Activated CD4-positive, alpha-beta T cell treated with anti-CD3 and anti-CD28 coated beads for 1 hour (primary cell): ENCODE measurements around the gene GDI2.
A peak's percentile ranks its signal among the peaks of the same experiment; 100 is the strongest.
"Not testable (repeated sequence)": the region's sequence is repeated elsewhere in the genome, so short reads cannot be mapped to it uniquely, and the experiment has no call there.

Experiments
- DNase-seq: peaks from one replicate; pipeline ENCODE4 v3.0.0-alpha.2; 2020

GDI2 gene

DNA sequence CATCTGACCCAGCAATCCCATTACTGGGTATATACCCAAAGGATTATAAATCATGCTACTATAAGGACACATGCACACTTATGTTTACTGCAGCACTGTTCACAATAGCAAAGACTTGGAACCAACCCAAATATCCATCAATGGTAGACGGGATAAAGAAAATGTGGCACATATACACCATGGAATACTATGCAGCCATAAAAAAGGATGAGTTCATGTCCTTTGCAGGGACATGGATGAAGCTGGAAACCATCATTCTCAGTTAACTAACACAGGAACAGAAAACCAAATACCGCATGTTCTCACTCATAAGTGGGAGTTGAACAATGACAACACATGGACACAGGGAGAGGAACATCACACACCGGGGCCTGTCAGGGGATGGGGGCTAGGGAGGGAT, 35.5 kb downstream of the GDI2 start:
- not testable (repeated sequence) for DNase-seq

DNA sequence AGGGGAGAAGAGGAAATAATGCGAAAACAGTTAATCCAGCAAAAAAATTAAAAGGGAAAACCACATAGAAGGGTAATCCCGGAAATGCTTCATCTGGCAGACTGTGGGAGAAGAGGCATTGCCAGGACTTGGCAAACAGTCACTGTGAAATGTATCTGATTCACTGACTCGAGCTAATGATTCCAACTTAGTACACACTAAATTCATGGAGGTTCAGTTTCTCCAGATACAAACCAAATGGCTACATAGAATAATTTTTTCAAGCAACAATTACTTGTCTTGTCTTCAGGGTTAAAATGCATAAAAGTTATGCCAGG, 36.4 kb downstream of the GDI2 start:
- DNase-seq = no peak

DNA sequence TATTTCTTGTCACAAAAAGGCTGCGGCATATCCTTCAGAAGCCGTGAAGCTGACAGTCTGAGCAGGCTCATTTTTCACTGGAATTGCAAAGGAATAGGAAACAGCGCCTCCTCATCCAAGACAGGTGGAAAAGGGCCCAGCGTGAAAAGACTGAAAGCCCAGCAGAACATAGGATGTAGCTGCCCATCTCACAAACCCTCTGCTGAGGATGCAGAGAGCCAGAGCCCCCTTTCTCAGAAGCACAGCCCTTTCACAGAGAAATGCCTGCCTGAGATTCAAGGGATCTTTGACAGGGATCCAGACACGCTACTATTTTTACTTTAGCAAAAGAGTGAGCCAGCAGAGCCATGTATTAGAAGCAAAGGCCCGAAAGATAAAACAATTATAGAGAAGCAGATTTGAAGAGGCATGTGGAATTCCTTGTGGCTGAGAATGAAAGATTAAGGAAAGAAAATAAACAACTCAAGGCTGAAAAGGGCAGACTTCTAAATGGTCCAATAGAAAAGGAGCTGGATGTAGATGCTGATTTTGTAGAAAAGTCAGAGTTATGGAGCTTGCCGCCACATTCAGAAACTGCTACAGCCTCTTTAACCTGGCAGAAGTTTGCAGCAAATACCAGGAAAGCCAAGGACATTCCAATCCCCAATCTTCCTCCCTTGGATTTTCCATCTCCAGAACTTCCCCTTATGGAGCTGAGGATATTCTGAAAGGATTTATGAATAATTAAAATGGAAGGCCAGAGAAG, 36.9 kb downstream of the GDI2 start:
- DNase-seq = no peak

DNA sequence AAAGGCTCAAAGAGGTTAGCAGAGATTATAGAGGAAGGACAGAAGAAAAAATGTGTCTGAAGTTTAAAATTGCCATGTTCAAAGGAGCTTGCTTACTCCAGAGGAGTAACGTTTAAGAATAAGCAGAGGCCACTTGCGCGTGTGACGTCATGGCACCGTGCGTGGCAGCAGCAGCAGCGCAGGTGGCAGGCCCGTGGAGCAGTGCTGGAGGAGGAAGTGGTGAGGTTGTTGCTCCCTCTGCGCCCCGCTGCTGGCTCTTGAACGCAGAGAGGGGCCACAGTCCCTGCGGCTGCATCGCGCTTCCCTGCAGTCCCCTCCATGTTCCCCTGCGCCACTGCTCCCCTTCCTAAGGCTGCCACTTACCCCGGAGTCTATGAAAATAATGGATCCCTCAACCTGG, 37.5 kb downstream of the GDI2 start:
- DNase-seq = peak; percentile 81

DNA sequence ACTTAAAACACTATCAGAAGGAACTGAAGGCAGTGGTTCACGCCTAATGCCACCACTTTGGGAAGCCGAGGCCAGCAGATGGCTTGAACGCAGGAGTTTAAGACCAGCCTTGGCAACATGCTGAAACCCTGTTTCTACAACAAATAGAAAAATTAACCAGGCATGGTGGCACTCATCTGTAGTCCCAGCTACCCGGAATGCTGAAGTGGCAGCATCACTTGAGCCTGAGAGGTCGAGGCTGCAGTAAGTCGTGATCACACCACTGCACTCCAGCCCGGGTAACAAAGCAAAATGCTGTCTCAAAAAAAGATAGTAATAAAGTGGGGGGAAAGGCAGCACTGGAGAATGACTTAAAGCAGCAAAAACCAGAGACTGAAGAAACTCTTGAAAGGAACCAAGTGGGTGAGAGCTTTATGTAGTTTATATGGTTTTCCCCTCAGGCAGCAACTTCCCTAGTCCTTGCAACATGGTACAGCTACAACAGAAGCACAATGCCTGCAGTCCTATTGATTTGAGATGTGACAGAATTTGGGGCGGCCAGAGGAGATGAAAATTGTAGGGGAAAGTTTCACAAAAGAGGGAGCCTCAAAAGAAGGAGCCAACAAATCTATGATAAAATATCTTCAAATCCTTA, 38.1 kb downstream of the GDI2 start:
- no peak for DNase-seq

DNA sequence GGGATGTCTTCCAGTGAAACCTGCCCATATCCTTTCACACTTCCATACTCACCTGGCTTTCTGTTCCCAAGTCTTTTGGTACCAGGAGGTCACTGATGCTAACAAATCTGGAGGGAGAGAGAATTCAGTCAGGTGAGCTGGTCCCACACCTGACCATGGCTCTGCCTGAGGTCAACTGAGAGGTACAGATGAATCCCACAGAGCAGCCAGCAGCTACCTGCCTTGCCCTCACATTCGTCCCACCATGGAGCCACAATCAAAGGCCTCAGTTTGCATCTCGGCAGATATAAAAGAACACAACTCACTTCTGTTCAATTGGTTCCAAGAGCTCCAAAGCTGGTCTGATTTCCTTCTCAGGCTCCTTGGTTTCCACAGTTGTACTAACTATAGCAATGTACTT, 47.0 kb downstream of the GDI2 start:
- no peak for DNase-seq

DNA sequence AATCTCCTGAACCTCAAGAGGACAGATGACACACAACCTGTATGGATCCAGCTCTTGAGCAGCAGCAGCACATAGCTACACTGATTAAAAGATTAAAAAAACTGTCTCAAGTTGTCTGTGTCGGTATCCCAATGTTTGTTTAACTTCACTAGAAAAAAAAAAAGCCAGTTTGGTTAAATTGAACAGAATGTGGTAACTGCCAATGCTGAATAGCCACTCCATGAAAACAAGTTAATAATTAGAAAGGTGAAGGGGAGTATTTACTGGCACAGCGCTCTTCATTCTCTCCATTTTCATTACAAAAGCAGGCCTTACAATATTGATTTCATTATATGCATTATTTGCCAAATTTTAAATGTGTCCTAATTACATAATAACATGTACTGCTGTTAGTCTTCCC, 47.6 kb downstream of the GDI2 start:
- no peak for DNase-seq

DNA sequence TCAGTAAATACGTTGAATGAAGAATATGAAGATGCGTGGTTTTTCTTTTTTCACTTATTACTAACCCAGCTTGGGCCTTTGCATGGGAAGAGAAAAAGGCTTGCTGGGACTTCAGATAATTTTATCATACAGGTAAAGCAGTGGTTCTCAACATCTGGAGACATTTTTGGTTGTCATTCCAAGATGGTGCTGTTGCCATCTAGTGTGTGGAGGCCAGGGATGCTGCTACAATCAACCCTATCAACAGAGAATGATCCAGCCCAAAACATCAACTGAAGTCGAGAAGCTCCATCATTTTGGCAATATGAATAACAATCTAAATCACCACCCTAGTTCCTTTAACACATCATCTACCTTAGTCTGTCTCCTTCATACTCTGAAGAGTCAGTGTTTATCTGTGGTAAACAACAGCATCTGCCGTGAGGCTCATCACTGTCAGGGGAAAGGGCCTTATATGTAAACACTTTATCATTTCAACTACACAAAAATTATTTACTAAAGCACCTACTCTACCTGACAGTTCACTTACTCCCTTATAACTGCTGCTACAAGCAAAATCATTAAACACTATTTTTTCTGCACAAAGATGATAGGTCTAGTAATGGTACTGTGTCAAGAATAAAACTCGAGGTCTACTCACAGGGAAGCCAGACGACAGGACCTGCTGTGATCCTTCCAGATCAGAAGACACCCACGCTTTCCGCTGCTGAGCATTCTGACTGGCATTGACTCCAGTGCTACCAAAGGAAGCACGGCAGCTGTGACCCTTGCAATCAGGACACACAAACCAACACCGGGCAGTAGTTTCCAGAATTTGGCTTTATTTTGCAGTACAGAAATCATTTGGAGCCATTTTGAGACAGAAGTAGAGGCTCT, 48.6 kb downstream of the GDI2 start:
- no peak for DNase-seq

DNA sequence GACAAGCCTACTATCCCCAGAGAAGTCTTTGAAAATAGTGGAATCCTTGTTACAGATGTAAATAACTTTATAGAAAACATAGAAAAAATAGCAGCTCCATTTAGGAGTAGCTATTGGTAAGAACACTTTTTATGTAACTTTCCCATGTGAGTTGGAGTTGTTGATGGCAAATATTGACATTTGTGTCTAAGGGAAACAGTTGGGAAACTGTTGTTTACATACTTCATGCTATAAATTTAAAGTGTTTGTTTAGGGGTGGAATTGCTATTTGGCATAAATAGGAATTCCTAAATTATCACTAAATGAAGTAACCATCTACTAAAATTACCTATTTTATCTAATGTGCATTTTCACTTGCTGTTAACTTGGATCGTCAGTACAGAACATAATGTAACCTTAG, 50.7 kb downstream of the GDI2 start:
- DNase-seq = no peak

DNA sequence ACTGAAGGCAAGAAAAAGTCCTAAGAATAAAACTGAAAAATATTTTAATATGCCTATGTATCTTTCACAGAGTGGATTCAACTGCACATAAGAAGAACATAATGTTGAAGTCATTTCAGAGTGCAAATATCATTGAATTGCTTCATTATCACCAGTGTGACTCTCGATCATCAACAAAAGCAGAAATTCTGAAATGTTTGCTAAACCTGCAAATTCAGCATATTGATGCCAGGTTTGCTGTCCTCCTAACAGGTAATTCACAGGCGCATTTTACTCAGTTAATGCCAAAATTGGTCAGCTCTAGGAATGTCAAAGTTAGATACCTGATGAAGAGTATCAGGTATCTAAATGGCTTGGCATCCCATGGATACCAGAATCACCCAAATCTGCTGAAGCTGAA, 52.0 kb downstream of the GDI2 start:
- DNase-seq = no peak

DNA sequence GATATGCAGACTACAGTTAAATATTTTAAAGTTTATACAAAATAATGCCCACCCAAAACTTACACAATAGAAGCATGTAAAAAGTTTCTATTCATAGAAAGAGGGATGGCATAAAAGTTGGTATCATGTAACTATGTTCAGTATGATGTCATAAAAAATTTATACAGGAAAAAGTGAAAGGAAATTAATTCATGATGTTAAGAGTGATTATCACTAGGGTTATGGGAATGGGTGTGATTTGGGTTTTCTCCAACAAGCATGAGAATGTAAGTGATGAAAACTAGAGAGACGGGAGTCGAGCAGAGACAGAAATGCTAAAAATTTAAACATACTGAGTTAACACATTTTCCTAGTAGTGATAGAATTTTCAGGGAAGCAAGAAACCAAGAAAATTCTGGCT, 52.7 kb downstream of the GDI2 start:
- DNase-seq = no peak

DNA sequence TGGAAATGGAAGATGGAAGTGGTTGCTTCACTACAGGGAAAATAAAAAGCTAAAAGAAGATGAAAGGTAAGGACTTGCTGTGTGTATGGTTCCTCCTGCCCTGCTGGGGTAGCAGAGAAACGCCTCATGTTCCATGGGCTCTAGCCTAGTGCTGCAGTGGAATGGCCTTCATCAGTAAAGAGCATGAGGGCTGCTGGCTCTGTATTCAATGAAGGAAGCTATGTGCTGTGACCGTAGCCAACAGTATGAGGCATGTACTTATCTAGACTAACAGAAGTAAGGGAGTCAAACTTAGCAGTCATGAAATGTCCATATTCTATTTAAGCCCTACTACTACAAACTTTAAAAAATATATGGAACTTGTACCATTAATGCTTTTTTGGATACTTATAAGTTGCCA, 54.3 kb downstream of the GDI2 start:
- no peak for DNase-seq

DNA sequence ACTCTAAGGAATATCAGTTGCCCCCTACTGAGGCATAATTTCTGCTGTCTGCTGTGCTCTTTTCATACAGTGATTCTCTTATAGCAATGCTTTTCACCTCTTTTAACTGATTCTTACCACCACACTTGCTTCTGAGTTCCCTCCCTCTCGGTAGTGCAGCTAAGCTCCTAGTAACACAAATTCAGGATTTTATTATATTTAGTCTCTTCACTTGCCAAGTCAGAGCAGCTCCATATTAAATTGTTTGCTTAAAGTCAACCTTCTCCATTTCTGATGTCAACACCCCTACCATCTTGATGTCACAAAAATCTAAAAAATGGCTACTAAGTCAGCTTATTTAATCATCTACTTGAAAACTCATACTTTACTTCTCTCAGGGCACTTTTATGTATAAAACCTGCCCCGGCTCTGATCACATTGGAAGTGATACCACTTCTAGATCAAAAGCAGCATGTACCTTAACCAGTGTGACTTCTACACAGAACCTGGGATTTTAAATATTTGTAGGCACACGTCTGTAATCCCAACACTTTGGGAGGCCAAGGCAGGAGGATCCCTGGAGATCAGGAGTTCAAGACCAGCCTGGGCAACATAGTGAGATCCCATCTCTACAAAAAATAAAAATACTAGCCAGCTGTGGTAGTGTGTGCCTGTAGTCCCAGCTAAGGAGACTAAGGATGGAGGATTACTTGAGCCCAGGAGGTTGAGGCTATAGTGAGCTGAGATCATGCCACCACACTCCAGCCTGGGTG, 55.3 kb downstream of the GDI2 start:
- no peak for DNase-seq

DNA sequence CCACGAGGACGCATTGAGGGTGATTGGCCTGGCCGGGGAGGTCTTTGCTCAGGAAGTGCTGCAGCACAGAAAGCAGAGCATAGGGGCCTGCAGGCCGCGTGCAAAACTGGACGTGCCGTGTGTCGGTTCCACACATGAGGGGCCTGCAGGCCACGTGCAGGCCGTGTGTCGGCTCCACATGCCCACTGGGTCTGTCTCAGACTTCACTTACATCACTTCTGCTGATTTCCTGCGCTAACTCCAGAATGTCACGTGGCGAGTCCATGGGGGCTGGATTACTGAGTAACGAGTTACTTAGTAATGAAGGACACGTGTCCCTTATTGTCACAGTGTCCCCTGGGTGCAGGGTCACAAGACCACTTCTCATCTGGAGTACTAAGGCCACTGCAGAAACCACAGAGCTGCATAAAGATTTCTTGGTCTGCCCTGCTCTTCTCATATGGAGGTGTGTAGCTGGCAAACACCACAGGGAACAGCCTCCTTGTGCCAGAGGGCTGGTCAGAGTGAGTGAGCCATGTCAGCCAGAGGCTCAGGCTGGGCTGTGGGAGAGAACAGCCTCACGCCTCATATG, 60.8 kb downstream of the GDI2 start:
- no peak for DNase-seq

DNA sequence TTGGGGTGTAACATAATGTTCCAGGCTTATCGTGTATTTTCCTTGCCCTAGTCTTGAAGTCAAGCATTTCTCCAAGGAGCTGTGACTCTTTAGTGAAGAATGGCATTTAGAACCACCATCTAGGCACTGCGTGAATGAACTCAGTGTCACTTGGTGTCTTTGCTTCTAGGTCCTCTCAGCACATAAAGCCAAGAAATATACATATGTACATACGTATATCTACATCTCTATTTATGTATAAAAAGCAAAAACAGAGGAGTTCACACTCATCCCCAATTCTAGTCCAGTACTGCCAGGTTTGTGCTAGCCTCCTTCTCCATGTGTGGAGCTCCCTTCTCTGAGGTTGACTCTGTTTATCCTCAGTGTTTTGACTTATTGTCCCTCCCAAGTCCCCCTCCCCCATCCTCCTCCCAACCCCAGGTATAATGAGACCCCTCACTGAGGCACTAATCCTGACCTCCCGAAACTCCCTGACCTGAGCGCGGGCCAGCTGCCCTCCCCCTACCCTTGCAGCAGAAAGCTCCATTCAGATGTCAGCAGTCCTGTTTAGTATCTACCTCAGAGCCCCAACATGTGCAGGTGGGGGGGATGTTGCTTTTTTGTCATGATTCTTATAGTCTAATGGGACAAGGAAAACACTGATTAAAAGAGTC, 61.5 kb downstream of the GDI2 start:
- DNase-seq = no peak

DNA sequence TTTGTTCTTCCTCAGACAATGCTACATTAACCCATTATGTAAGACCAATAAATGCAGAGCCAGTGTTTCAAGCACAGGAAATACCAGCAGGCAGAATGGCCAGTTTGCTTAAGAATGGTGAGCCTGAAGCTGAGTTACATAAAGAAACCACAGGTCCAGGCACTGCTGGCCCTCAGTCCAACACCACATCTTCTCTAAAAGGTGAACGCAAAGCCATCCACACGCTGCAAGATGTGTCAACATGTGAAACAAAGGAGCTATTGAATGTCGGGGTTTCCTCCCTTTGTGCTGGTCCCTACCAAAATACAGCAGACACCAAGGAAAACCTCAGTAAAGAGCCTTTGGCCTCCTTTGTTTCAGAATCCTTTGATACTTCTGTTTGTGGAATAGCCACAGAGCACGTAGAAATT, 64.8 kb downstream of the GDI2 start:
- no peak for DNase-seq

DNA sequence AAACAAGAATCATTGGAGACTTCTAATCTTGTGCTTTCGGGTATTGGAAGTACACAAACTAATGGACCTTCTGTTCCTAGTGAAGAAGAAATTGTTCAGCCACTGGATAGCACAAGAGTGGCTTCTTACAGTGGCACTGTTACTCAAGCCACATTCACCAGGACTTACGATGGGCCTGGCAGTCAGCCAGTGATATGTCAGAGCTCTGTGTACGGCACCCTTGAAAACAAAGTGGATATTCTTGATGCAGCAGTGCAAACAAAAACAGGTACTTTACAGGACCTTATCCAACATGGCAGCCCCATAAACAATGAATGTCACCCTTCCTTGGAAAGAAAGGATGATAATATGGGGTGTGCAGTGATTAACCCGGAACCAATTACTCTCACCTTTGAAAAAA, 67.0 kb downstream of the GDI2 start:
- no peak for DNase-seq

DNA sequence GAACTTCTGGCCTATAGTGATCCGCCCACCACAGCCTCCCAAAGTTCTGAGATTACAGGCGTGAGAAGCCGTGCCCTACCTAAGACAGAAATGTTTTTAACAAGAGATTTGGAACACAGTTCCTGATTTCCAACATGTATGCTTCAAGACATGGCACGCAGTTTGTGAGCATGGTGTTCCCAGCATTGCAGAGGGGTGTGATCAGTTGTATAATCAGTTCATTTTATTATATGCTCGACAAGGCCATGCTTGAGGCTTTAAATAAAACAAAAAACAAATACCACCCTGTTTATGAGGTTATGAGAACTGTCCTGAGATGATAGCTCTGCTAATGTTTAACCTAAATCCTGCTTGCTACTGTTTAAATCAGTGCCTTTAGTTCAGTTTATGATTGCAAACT, 68.4 kb downstream of the GDI2 start:
- DNase-seq = no peak

DNA sequence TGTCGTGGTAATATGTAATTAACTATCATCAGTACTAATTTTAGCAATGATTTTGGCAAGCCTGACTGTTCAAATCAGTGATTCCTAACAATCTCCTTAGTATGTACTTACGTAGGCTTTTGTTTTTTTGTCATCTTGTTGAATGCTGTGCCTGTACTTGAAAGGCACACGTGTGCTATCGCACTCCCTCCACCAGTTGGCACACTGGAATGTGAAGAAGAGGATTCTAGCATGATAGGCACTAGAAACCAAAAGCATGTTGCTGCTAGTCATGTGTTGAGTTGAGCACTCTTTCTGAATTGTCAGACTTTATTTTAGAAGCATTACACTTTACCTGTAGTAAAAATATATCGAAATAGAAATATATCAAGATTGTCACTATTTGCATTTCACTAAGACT, 69.5 kb downstream of the GDI2 start:
- no peak for DNase-seq

DNA sequence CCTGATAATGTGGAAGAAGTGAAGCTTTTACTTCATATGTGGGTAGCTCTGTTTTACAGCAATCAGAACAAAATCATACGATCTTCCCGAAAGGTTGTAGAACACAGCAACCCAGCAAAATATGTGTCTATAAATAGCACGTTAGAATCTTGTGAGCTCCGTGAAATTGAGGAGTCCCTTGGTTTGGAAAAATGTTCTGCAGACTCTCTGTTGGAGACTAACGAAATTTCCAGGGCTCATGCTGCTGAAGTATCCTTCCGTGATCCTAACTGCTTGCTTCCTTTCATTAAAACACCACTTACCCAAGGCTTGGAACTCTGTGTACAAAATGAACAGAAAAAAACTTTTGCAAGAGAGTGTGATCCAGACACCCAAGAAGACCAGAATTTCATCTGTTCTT, 71.1 kb downstream of the GDI2 start:
- no peak for DNase-seq

DNA sequence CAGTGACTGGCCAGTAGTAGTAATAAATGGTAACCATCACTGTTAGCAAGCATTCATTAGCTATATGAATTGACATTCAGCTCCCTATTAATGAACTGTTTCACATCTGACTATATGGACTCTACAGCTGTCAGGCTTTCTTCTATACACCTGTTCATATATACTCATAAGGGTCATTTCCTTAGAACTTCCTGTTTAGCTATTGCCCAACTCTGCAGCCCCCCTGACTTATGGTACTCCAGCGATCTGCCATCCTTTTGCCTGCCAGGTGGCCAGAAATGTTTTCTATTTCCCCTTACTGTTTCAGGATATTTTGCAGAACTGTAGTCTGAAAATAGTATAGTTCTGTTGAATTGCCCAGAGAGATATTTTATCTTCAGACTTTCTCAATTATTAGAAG, 72.0 kb downstream of the GDI2 start:
- no peak for DNase-seq

DNA sequence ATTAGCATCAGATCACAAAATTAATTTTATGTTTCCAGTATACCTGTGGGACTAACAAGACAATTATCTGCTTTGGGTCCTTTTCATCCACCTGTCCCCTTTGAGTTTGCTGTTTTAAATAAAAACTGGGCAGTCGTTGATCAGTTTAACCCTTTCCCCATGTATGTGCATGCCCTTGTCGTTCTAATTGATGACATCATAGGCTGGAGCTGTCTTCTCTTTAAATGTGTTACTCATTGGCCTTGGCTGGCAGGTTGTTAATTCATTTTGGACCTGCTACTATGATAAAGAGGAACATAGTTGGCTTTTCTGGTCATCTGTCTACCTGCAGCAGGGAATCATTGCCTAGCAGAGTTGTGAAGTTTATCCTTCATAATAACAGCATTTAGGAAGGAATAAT, 74.8 kb downstream of the GDI2 start:
- DNase-seq = no peak

DNA sequence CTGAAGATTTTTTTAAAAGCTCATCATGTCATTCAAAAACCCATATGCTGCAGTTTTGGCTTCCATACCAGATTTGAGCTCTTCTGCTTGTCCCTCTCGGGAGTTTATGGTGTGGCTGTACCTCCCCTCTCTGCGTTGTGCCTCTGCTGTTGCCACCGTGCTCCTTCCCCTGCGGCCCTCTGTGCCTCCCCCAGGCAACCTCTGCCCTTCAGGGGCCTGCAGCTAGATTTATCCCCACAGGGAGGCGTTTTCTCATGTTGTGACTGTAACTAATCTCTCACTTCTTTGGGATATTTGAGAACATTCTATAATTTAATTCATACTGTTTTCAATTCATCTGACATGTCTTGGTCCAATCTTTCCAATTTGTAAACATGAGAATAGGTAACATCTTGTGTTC, 75.9 kb downstream of the GDI2 start:
- no peak for DNase-seq
